ENCODE data around the gene KIF26B.
A peak's percentile ranks its signal among the peaks of the same experiment; 100 is the strongest.
"Not testable (repeated sequence)": the region's sequence is repeated elsewhere in the genome, so short reads cannot be mapped to it uniquely, and the experiment has no call there.

KIF26B gene

GRCh38 chr1:245690156-245690690 is 535.4 kb downstream of the KIF26B start:
- no peak for DNase-seq

- DNase-seq: no peak
Measured at GRCh38 chr1:245690946-245691541, 536.3 kb downstream of the KIF26B start.

GRCh38 chr1:245691897-245692296 is 537.1 kb downstream of the KIF26B start:
- no peak for DNase-seq

- no peak for DNase-seq
Measured at GRCh38 chr1:245692318-245692717, 537.5 kb downstream of the KIF26B start.

- DNase-seq: no peak
Measured at GRCh38 chr1:245693116-245693793, 538.5 kb downstream of the KIF26B start.

- DNase-seq: no peak
Measured at GRCh38 chr1:245693941-245694752, 539.4 kb downstream of the KIF26B start.

GRCh38 chr1:245694753-245695195 is 540.0 kb downstream of the KIF26B start:
- no peak for DNase-seq

GRCh38 chr1:245695211-245695610 is 540.4 kb downstream of the KIF26B start:
- DNase-seq: no peak

GRCh38 chr1:245695701-245696100 is 540.9 kb downstream of the KIF26B start:
- not testable (repeated sequence) for DNase-seq

GRCh38 chr1:245698116-245698515 is 543.3 kb downstream of the KIF26B start:
- DNase-seq: no peak

GRCh38 chr1:245698860-245699259 is 544.1 kb downstream of the KIF26B start:
- no peak for DNase-seq

GRCh38 chr1:245700631-245701030 is 545.8 kb downstream of the KIF26B start:
- no peak for DNase-seq

- DNase-seq: no peak
Measured at GRCh38 chr1:245701631-245702030, 546.8 kb downstream of the KIF26B start.

- DNase-seq: no peak
Measured at GRCh38 chr1:245702346-245702745, 547.6 kb downstream of the KIF26B start.

- DNase-seq: no peak
Measured at GRCh38 chr1:245704341-245704740, 549.6 kb downstream of the KIF26B start.

GRCh38 chr1:245704765-245705164 is 550.0 kb downstream of the KIF26B start:
- no peak for DNase-seq

GRCh38 chr1:245707941-245708340 is 553.2 kb downstream of the KIF26B start:
- peak; percentile 1 for DNase-seq

- DNase-seq: no peak
Measured at GRCh38 chr1:245710961-245711903, 556.4 kb downstream of the KIF26B start.

- DNase-seq: not testable (repeated sequence)
Measured at GRCh38 chr1:245714027-245714426, 559.2 kb downstream of the KIF26B start.

- DNase-seq: peak; percentile 39
Measured at GRCh38 chr1:245715291-245715701, 560.5 kb downstream of the KIF26B start.

GRCh38 chr1:245715970-245716369 is 561.2 kb downstream of the KIF26B start:
- peak; percentile 88 for DNase-seq

GRCh38 chr1:245716561-245716960 is 561.8 kb downstream of the KIF26B start:
- no peak for DNase-seq

All from kidney glomerular epithelial cell (primary cell).